ENCODE results near the gene KLF11.

GRCh38 chr2:10084223-10084865 lies 41.0 kb downstream of the KLF11 start:
- no peak for TF ChIP-seq CTCF (IDR thresholded peaks at IDR 0.05; ENCODE audit: poor library complexity)
- no peak for TF ChIP-seq EZH2phosphoT487 (IDR thresholded peaks at IDR 0.05; ENCODE audit: low read depth, severe bottlenecking, unreplicated experiment)
- no peak for TF ChIP-seq EZH2 (IDR thresholded peaks at IDR 0.05; ENCODE audit: borderline replicate concordance)

Measured in hepatocyte (in vitro differentiated cells).